ENCODE results near the gene GTPBP10.

GRCh38 chr7:90404777-90405176, 58.3 kb downstream of the GTPBP10 start:
- TF ChIP-seq, protein P1, sequence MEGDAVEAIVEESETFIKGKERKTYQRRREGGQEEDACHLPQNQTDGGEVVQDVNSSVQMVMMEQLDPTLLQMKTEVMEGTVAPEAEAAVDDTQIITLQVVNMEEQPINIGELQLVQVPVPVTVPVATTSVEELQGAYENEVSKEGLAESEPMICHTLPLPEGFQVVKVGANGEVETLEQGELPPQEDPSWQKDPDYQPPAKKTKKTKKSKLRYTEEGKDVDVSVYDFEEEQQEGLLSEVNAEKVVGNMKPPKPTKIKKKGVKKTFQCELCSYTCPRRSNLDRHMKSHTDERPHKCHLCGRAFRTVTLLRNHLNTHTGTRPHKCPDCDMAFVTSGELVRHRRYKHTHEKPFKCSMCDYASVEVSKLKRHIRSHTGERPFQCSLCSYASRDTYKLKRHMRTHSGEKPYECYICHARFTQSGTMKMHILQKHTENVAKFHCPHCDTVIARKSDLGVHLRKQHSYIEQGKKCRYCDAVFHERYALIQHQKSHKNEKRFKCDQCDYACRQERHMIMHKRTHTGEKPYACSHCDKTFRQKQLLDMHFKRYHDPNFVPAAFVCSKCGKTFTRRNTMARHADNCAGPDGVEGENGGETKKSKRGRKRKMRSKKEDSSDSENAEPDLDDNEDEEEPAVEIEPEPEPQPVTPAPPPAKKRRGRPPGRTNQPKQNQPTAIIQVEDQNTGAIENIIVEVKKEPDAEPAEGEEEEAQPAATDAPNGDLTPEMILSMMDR (IDR thresholded peaks at IDR 0.05), result no peak
- TF ChIP-seq POLR2A (IDR thresholded peaks at IDR 0.05), result no peak

Measured in body of pancreas (tissue), 4 donors.